ENCODE measurements around the gene COG5. TPM values are rescaled to one million over a fixed set of nuclear protein-coding genes. Genes with fewer than 3 reads are reported as not detected.

COG5 gene
- total and polyA plus RNA-seq, 9 of the 15 experiments (the other 6 are each of a cell fraction or from before 2014, with no cell fraction given), result 15.3 to 75.1 (median 56.4) TPM

DNA sequence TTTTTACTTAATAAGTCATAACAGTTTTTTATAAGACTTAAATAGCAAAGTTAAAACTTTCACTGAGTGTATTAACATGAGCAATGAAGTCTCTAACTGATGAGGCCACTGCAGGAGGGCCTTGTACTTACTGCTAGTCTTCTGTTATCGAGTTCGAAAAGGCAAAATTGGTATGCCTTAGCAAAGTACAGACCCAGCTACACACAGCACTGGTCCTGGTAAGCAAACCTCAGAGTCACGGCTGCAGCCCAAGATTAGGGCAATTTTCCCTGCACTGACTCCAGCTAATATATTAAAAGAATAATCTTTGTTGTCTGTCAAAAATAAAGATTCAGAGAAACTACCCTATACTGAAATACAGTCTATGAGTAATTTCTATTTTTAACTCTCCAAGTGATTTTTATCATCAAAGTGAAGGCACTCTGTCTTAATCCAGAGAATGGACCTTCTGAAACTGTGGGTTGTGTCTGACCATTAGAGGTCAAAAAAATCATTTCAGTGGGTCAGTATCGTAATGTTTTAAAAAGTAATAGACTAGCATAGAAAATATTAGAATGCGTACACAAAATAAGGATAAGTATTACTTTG is 309.2 kb downstream of the COG5 start (continued):
- TF ChIP-seq, protein P1, sequence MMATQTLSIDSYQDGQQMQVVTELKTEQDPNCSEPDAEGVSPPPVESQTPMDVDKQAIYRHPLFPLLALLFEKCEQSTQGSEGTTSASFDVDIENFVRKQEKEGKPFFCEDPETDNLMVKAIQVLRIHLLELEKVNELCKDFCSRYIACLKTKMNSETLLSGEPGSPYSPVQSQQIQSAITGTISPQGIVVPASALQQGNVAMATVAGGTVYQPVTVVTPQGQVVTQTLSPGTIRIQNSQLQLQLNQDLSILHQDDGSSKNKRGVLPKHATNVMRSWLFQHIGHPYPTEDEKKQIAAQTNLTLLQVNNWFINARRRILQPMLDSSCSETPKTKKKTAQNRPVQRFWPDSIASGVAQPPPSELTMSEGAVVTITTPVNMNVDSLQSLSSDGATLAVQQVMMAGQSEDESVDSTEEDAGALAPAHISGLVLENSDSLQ (IDR thresholded peaks at IDR 0.05), result no peak
- TF ChIP-seq, protein P2, sequence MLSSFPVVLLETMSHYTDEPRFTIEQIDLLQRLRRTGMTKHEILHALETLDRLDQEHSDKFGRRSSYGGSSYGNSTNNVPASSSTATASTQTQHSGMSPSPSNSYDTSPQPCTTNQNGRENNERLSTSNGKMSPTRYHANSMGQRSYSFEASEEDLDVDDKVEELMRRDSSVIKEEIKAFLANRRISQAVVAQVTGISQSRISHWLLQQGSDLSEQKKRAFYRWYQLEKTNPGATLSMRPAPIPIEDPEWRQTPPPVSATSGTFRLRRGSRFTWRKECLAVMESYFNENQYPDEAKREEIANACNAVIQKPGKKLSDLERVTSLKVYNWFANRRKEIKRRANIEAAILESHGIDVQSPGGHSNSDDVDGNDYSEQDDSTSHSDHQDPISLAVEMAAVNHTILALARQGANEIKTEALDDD (IDR thresholded peaks at IDR 0.05), result peak; percentile 38; the same call in 1 of the 2 replicates
- TF ChIP-seq, protein P3, sequence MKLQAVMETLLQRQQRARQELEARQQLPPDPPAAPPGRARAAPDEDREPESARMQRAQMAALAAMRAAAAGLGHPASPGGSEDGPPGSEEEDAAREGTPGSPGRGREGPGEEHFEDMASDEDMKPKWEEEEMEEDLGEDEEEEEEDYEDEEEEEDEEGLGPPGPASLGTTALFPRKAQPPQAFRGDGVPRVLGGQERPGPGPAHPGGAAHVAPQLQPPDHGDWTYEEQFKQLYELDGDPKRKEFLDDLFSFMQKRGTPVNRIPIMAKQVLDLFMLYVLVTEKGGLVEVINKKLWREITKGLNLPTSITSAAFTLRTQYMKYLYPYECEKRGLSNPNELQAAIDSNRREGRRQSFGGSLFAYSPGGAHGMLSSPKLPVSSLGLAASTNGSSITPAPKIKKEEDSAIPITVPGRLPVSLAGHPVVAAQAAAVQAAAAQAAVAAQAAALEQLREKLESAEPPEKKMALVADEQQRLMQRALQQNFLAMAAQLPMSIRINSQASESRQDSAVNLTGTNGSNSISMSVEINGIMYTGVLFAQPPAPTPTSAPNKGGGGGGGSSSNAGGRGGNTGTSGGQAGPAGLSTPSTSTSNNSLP (IDR thresholded peaks at IDR 0.05; ENCODE audit: borderline replicate concordance, low read depth, low read length), result no peak
- TF ChIP-seq SRSF9 (IDR thresholded peaks at IDR 0.05; ENCODE audit: borderline replicate concordance, low read depth, low read length), result no peak
- no peak for TF ChIP-seq JUND (IDR thresholded peaks at IDR 0.05; ENCODE audit: borderline replicate concordance, low read depth, low read length)
- TF ChIP-seq JUND (tag; IDR thresholded peaks at IDR 0.05; ENCODE audit: borderline replicate concordance, low read depth, low read length), result peak; percentile 25; the same call in 1 of the 3 replicates
- TF ChIP-seq ELF2 (CRISPR knock-in tag; IDR thresholded peaks at IDR 0.05), result no peak
- TF ChIP-seq ZNF707 (CRISPR knock-in tag; conservative IDR thresholded peaks at IDR 0.05), result no peak
- TF ChIP-seq TEAD4 (IDR thresholded peaks at IDR 0.05; ENCODE audit: low read length), result peak; percentile 41; the same call in 1 of the 2 replicates
- TF ChIP-seq TEAD4 (CRISPR knock-in tag; IDR thresholded peaks at IDR 0.05; ENCODE audit: borderline replicate concordance), result no peak
- 0 out of 2 replicates have a peak, but pooled peaks have one; percentile 26 for TF ChIP-seq LEF1 (IDR thresholded peaks at IDR 0.05)
- TF ChIP-seq CBFA2T3 (IDR thresholded peaks at IDR 0.05), result peak; percentile 19; the same call in 1 of the 2 replicates
- 0 out of 2 replicates have a peak, but pooled peaks have one; percentile 20 for TF ChIP-seq TAL1 (IDR thresholded peaks at IDR 0.05)
- TF ChIP-seq, protein P4, sequence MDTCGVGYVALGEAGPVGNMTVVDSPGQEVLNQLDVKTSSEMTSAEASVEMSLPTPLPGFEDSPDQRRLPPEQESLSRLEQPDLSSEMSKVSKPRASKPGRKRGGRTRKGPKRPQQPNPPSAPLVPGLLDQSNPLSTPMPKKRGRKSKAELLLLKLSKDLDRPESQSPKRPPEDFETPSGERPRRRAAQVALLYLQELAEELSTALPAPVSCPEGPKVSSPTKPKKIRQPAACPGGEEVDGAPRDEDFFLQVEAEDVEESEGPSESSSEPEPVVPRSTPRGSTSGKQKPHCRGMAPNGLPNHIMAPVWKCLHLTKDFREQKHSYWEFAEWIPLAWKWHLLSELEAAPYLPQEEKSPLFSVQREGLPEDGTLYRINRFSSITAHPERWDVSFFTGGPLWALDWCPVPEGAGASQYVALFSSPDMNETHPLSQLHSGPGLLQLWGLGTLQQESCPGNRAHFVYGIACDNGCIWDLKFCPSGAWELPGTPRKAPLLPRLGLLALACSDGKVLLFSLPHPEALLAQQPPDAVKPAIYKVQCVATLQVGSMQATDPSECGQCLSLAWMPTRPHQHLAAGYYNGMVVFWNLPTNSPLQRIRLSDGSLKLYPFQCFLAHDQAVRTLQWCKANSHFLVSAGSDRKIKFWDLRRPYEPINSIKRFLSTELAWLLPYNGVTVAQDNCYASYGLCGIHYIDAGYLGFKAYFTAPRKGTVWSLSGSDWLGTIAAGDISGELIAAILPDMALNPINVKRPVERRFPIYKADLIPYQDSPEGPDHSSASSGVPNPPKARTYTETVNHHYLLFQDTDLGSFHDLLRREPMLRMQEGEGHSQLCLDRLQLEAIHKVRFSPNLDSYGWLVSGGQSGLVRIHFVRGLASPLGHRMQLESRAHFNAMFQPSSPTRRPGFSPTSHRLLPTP (IDR thresholded peaks at IDR 0.05; ENCODE audit: borderline replicate concordance, extremely low read depth, insufficient read length), result no peak
- TF ChIP-seq, protein P5, sequence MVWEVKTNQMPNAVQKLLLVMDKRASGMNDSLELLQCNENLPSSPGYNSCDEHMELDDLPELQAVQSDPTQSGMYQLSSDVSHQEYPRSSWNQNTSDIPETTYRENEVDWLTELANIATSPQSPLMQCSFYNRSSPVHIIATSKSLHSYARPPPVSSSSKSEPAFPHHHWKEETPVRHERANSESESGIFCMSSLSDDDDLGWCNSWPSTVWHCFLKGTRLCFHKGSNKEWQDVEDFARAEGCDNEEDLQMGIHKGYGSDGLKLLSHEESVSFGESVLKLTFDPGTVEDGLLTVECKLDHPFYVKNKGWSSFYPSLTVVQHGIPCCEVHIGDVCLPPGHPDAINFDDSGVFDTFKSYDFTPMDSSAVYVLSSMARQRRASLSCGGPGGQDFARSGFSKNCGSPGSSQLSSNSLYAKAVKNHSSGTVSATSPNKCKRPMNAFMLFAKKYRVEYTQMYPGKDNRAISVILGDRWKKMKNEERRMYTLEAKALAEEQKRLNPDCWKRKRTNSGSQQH (CRISPR knock-in tag; IDR thresholded peaks at IDR 0.05), result no peak
- no peak for TF ChIP-seq EHMT2 (IDR thresholded peaks at IDR 0.05)
- TF ChIP-seq MEF2D (tag; conservative IDR thresholded peaks at IDR 0.05; ENCODE audit: low read depth), result peak; percentile 88
- TF ChIP-seq IRF2 (CRISPR knock-in tag; IDR thresholded peaks at IDR 0.05), result no peak
- TF ChIP-seq TCF3 (CRISPR knock-in tag; IDR thresholded peaks at IDR 0.05), result peak; percentile 63
- TF ChIP-seq ZKSCAN8 (CRISPR knock-in tag; IDR thresholded peaks at IDR 0.05), result no peak
- TF ChIP-seq ZNF584 (CRISPR knock-in tag; IDR thresholded peaks at IDR 0.05; ENCODE audit: low read depth), result no peak
